Skeletal muscle cell (primary cell): ENCODE results near the gene PROX1.
A peak's percentile ranks its signal among the peaks of the same experiment; 100 is the strongest.

Experiments used
- DNase-seq: peaks from one replicate; pipeline ENCODE4 v3.0.0-alpha.2; 2010; ENCODE audit warnings: low read depth
- H3K4me3 ChIP-seq: 2 replicates; pipeline ENCODE4 v1.5.1; 2011; ENCODE audit warnings: low read depth, mild to moderate bottlenecking, control low read depth, low read length, moderate library complexity

PROX1 gene

DNA sequence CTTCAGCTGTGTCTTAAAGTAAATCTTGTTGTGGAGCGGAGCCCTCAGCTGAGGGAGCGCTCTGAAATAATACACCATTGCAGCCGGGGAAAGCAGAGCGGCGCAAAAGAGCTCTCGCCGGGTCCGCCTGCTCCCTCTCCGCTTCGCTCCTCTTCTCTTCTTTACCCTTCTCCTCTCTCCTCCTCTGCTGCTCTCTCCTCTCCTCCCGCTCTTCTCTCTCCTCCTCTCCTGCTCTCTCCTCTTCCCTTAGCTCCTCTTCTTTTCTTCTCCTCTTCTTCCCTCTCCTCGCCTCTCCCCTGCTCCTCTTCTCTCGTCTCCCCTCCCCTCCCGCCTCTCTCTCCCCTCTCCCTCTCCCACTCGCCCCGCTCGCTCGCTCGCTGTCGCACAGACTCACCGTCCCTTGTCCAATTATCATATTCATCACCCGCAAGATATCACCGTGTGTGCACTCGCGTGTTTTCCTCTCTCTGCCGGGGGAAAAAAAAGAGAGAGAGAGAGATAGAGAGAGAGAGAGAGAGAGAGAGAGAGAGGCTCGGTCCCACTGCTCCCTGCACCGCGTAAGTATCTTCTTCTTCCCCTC is at the start of gene PROX1:
PROX1 (plus strand) TSS at position 47 of the 580 bp plus-strand sequence. CDS start 8,563 bp downstream, outside the sequence.
- H3K4me3 ChIP-seq: peak within 1 kb of the TSS; percentile 69
- no peak for DNase-seq

GRCh38 chr1:213938776-213939175 is 49.0 kb upstream of the PROX1 start:
- no peak for DNase-seq
- no peak overlapping the region for H3K4me3 ChIP-seq

DNA sequence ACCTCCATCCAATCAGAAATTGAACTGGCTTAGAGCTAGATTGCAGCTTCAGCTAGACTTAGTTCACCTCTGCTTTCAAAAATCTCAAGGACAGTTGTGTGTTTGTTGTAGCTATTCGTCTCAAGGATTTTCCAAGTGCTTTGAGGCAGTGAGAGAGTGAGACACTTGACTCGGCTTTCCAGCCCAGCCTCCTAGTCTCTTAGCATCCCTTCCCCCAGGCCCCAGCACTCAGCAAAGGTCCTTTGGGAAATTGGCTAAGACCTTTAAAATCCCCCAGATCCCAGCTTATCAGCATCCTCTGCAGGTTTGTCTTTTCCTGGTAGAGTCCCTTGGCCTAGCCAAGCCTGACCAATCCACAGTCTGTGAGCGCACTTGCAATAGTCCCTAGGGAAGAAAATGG is 47.9 kb upstream of the PROX1 start:
- DNase-seq: no peak
- no peak overlapping the region for H3K4me3 ChIP-seq

DNA sequence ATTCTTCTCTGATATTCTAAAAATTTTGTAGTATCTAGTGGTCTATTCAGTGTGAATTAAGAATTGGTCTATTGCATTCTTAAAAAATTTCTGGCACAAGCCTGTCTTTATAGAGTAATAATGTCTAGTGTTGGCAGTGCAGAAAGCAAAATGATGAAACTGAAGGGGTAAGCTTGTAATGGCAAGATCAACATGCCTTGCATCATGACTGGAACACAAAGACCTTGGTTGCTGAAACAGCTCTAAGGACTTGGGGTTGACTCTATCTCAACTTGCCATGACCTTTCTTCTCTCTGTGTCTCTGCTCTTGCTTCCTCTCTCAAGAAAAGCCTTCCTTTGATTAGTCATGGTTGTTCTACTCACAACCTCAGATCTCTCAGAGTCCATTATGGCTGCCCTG is 46.8 kb upstream of the PROX1 start:
- no peak overlapping the region for H3K4me3 ChIP-seq
- no peak for DNase-seq

- no peak for DNase-seq
- H3K4me3 ChIP-seq: no peak overlapping the region
Observed at GRCh38 chr1:213942061-213942460, 45.7 kb upstream of the PROX1 start.

DNA sequence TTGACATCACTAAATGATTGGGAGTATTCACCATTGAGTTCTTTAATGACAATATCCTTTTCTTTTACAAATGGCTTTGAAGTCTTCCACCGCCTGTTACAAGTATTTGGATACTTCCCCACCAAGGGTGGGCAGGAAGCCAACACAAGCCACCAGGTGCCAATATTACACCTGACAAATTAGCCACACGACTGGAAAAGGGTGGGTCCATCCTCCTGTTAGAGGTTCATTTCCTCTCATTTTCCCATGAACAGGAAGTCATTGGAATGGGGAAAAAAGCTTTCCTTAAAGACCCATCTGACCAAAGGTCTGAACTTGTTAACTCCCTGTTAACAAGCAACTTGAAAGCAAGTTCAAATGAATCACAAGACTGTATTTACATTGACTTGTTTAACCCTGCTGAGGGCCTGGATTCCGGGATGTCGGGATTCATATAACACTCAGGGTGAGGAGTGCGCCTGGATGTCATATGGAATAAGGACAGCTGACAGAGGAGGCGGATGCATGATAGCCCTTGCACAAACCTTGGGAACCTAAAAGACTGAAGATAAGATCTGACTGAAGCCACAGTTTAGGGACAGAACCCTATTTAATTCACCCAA is 40.5 kb upstream of the PROX1 start:
- DNase-seq: no peak
- H3K4me3 ChIP-seq: no peak overlapping the region

- no peak overlapping the region for H3K4me3 ChIP-seq
- no peak for DNase-seq
Observed at GRCh38 chr1:213951876-213952275, 35.9 kb upstream of the PROX1 start.

GRCh38 chr1:213953806-213954205 is 34.0 kb upstream of the PROX1 start:
- DNase-seq: no peak
- H3K4me3 ChIP-seq: no peak overlapping the region

DNA sequence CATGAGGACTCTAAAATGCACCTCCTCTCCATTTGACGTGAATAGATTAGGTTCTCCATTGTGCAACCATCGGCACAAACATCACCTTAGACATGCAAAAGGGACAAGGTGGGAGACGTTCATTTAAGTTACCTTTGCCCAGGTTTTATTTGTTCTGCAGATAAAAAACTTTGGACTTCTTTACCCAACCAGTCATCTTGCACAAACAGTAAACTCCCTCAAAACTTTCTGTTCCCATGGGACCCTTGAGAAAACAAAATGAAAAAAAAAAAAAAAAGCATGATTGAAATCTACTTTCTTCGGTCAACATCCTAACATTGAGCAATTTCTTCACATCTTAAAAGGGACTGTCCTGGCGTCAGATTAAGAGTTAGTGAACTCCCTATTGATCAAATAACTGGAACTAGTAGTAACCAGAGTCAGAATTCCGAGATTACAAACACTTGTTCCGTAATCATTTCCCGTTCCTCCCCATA is 31.4 kb upstream of the PROX1 start:
- no peak overlapping the region for H3K4me3 ChIP-seq
- DNase-seq: no peak

- H3K4me3 ChIP-seq: no peak overlapping the region
Observed at GRCh38 chr1:213958346-213958745, 29.4 kb upstream of the PROX1 start.

GRCh38 chr1:213960963-213961362 is 26.8 kb upstream of the PROX1 start:
- H3K4me3 ChIP-seq: no peak overlapping the region
- no peak for DNase-seq

More at GRCh38 chr1:213958346-213958745, 29.4 kb upstream of the PROX1 start:
- no peak for DNase-seq

DNA sequence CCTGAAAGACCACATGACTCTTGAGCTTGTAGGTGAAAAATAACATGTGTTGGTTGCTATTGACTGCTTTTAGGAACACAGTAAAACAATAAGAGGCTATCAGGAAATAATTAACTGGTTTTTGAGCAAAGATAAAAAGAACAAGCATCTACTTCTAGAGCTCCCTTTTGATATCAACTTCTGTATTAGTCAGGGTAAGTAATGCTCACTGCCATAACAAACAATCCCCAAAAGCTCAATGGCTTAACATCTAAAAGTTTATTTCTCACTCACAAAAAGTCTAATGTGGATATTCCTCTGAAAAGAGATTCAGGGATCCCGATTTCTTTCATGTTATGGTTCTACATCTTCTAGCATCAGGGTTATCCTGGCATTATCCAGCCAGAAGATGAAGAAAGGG is 25.3 kb upstream of the PROX1 start:
- no peak for DNase-seq
- no peak overlapping the region for H3K4me3 ChIP-seq

GRCh38 chr1:213966122-213966521 is 21.7 kb upstream of the PROX1 start:
- DNase-seq: no peak
- no peak overlapping the region for H3K4me3 ChIP-seq

DNA sequence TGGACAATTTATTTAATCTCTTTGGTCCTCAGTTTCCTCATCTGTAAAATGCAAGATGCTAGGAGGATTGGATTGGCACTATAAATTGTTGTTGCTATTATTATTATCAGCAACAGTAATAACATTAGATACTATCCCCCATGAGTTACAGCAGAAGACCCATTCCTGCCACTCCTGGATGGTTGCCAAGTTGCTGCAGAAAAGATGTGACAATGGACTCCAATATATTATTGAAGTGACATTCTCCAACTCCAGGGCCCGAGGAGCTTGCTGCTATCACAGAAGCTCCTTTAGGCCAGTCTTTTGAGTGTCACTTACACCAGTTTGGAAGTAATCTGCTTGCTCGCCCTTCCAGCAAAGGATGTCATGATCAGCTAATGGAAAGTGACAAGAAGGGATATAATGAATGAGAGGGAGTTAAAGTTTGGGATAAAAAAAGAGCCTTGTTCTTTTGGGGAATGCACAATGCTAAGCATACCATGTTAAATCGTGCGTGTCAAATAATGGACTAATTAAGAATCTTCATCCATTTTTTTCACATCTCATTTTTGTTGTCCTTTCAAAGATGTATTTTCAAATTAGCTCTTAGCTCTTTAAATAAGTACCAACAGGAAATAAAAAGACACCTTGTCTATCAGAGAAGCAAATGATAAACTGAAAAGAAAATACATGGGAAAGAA is 19.5 kb upstream of the PROX1 start:
- DNase-seq: no peak
- no peak overlapping the region for H3K4me3 ChIP-seq

- no peak for DNase-seq
- H3K4me3 ChIP-seq: no peak overlapping the region
Observed at GRCh38 chr1:213969958-213970555, 17.7 kb upstream of the PROX1 start.

- DNase-seq: no peak
- no peak overlapping the region for H3K4me3 ChIP-seq
Observed at GRCh38 chr1:213972141-213972540, 15.6 kb upstream of the PROX1 start.

GRCh38 chr1:213973129-213973528 is 14.6 kb upstream of the PROX1 start:
- H3K4me3 ChIP-seq: no peak overlapping the region
- DNase-seq: no peak

DNA sequence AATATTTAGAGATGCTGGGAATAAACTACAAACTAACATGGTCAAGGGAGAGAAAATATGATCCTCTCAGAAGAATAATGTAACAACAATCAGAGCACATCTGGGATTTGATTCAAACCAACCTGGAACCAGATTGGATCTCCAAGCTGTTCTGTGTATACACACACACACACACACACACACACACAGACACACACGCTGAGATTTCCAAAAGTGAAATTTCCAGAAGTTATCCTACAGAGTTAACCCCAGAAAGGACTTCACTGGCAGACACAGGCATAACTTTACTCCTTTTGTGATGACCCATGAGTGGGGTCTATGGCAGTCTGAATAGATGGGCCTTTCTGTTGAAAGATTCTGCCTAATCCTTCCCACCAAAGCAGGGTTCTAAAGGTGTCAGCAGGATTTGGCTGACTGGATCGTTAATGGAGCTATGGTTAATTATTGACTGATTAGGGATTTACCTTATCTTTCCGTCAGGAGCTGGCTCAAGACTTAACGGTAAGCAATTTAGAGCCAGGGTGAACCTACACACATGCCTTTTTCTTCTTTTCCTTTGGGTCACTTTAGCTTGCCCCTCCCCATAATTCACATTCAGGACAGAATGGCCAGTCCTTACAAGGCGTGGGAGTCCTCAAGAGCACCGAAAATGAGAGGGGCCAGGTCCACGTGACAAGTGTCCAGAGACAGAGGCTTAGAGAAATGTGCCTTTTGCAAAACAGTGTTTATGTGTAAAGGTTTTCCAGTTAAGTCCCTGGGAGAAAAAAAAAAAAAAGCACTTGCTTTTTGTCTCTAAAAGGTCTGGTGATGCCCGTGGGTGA is 10.9 kb upstream of the PROX1 start:
- no peak overlapping the region for H3K4me3 ChIP-seq
- DNase-seq: no peak

DNA sequence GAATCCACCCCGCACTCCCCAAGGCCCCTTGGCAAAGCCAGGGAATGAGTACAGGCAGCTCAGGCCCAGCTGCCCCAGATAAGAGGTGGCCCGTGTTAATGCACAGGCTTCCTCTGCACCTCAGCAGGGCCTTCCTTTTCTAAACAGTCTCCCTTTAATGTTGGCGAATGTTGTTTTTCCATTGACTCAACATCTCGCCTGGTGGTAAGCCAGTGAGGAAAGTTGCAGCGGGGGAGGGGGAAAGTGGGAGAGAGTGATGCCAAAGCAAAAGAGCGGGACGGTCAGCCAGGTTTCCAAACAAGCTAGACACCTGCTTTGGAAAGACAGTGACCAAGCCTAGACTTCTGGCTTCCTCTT is 10.3 kb upstream of the PROX1 start:
- H3K4me3 ChIP-seq: no peak overlapping the region
- no peak for DNase-seq

GRCh38 chr1:213977909-213978308 is 9.9 kb upstream of the PROX1 start:
- DNase-seq: no peak
- H3K4me3 ChIP-seq: no peak overlapping the region
